ENCODE data around the gene BLTP3B.

The BLTP3B gene

GRCh38 chr12:100106861-100107260 lies 35.8 kb downstream of the BLTP3B start:
- DNase-seq = no peak

DNA sequence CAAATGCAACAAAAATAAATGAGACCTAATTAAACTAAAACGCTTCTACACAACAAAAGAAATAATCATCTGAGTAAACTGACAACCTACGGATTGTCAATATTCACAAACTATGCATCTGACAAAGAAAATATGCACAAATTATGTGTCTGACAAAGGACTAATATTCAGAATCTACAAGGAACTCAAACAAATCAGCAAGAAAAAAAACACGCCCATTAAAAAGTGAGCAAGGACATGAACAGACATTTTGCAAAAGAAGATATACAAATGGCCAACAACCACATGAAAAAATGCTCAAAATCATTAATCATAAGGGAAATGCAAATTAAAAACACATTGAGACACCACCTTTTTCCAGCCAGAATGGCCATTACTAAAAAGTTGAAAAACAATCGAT lies 37.0 kb downstream of the BLTP3B start:
- DNase-seq = no peak

DNA sequence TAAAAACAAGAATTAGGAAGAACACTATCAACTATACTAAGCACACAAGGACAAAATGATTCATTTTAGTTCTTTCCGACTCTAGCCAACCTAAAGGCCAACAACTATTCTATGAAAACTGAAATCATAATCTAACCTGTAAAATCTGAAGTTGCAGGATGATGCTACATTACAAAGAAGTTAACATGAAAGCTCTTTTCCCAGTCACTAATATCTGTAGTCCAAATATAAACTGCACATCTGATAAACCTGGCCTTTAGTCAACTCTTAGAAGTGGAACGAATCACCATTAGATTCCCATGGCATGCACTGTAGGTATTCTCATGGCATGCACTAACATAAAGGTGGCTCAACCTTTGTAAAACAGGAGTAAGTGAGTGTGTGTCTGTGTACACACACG lies 41.7 kb downstream of the BLTP3B start:
- no peak for DNase-seq
